SU-DHL-6 (cell line): Measurements from ENCODE around the gene ATP13A1.
"Not testable (repeated sequence)": the region's sequence is repeated elsewhere in the genome, so short reads cannot be mapped to it uniquely, and the experiment has no call there.

Source experiments
- H2AFZ ChIP-seq: fragments of 200-600 bp; sonication (generic); 2 replicates; pipeline ENCODE4 v1.6.1; 2014; ENCODE audit warnings: low read depth, mild to moderate bottlenecking, moderate library complexity, mixed read lengths, antibody characterized with exemption, low read length; ENCODE audit not compliant: severe bottlenecking
- H3F3A ChIP-seq: fragments of 200-600 bp; shearing (Covaris generic); 2 replicates; pipeline ENCODE4 v1.6.0; 2016; ENCODE audit warnings: antibody characterized with exemption, mild to moderate bottlenecking; ENCODE audit not compliant: insufficient read depth
- H3K27ac ChIP-seq: fragments of 200-600 bp; sonication (generic); 2 replicates; pipeline ENCODE4 v1.5.1; 2016; ENCODE audit warnings: low read depth, mild to moderate bottlenecking, low read length, moderate library complexity, mixed read lengths
- H3K27me3 ChIP-seq: fragments of 200-600 bp; sonication (generic), shearing (Covaris generic); 2 replicates; pipeline ENCODE4 v1.6.0; 2014; ENCODE audit warnings: mild to moderate bottlenecking, low read length
- H3K36me3 ChIP-seq: fragments of 200-600 bp; sonication (generic); 2 replicates; pipeline ENCODE4 v1.6.1; 2014; ENCODE audit warnings: mild to moderate bottlenecking, low read length, mixed read lengths
- H3K4me2 ChIP-seq: fragments of 300-600, 200-600 bp; shearing (Covaris generic), sonication (generic); 2 replicates; pipeline ENCODE4 v1.6.0; 2014; ENCODE audit warnings: low read length, low read depth, mild to moderate bottlenecking; ENCODE audit not compliant: poor library complexity, severe bottlenecking
- H3K4me3 ChIP-seq: fragments of 200-600 bp; sonication (generic); 2 replicates; pipeline ENCODE4 v1.5.1; 2014; ENCODE audit warnings: antibody characterized with exemption, low read length, mild to moderate bottlenecking, mixed read lengths; ENCODE audit not compliant: insufficient read depth, poor library complexity, severe bottlenecking
- H3K79me2 ChIP-seq: fragments of 200-600 bp; sonication (generic); 2 replicates; pipeline ENCODE4 v1.6.1; 2014; ENCODE audit warnings: mild to moderate bottlenecking, low read length, moderate library complexity; ENCODE audit not compliant: insufficient read depth
- H3K9ac ChIP-seq: fragments of 200-600 bp; sonication (generic); 2 replicates; pipeline ENCODE4 v1.7.0; 2014; ENCODE audit warnings: mild to moderate bottlenecking, low read length
- H3K9me2 ChIP-seq: fragments of 200-600 bp; sonication (generic); replicated peaks from 2 replicates; pipeline ENCODE4 v1.6.1; 2014; ENCODE audit warnings: low read length; ENCODE audit not compliant: insufficient read depth
- H3K9me3 ChIP-seq: fragments of 200-600 bp; sonication (generic); 2 replicates; pipeline ENCODE4 v1.6.1; 2014; ENCODE audit warnings: low read length, mixed read lengths; ENCODE audit not compliant: insufficient read depth
- H4K20me1 ChIP-seq: fragments of 200-600 bp; sonication (generic); 2 replicates; pipeline ENCODE4 v1.6.1; 2014; ENCODE audit warnings: low read depth, mild to moderate bottlenecking, antibody characterized with exemption, low read length, moderate library complexity, mixed read lengths
- CTCF ChIP-seq: fragments of 200-600 bp; sonication (generic); IDR thresholded peaks from one replicate; pipeline ENCODE4 v1.5.1; 2017; ENCODE audit warnings: antibody characterized with exemption, mild to moderate bottlenecking, low read length, moderate library complexity; ENCODE audit not compliant: insufficient read depth, poor library complexity, severe bottlenecking
- EZH2phosphoT487 ChIP-seq: fragments of 200-600 bp; sonication (generic), shearing (Covaris generic); conservative IDR thresholded peaks from 2 replicates; pipeline ENCODE4 v1.6.1; 2018; ENCODE audit warnings: mild to moderate bottlenecking, antibody characterized with exemption, low read length, moderate library complexity, mixed read lengths

ATP13A1 gene

GRCh38 chr19:19710506-19710905 lies 47.0 kb upstream of the ATP13A1 start:
- H3K27me3 ChIP-seq: no peaks in the 10 kb centered on the region
- H3K9ac ChIP-seq: no peak overlapping the region
- H3K4me3 ChIP-seq: no peak overlapping the region
- peaks cover 68% of the 10 kb centered on the region for H3K9me3 ChIP-seq
- no peak overlapping the region for H3K4me2 ChIP-seq
- H3K79me2 ChIP-seq: peaks cover 6% of the 10 kb centered on the region; the same call in 1 of the 2 replicates
- H3K9me2 ChIP-seq: no peaks in the 10 kb centered on the region
- H2AFZ ChIP-seq: no peak overlapping the region
- no peak overlapping the region for H3K27ac ChIP-seq
- H4K20me1 ChIP-seq: no peaks in the 10 kb centered on the region
- TF ChIP-seq EZH2phosphoT487: no peak
- TF ChIP-seq CTCF: no peak
- peaks cover 13% of the 10 kb centered on the region; the same call in 1 of the 2 replicates for H3F3A ChIP-seq
- peaks cover 59% of the 10 kb centered on the region for H3K36me3 ChIP-seq

- no peaks in the 10 kb centered on the region for H3F3A ChIP-seq
- H3K27me3 ChIP-seq: no peaks in the 10 kb centered on the region
- peaks cover 16% of the 10 kb centered on the region; the same call in 1 of the 2 replicates for H3K9me3 ChIP-seq
- TF ChIP-seq EZH2phosphoT487 (no peak), CTCF (no peak)
- H2AFZ ChIP-seq: no peak overlapping the region
- H4K20me1 ChIP-seq: no peaks in the 10 kb centered on the region
- no peak overlapping the region for H3K27ac ChIP-seq
- no peaks in the 10 kb centered on the region for H3K79me2 ChIP-seq
- no peak overlapping the region for H3K4me3 ChIP-seq
- H3K9ac ChIP-seq: no peak overlapping the region
- H3K36me3 ChIP-seq: peaks cover 7% of the 10 kb centered on the region
- H3K4me2 ChIP-seq: no peak overlapping the region
- H3K9me2 ChIP-seq: no peaks in the 10 kb centered on the region
Measured at GRCh38 chr19:19704836-19705235, 41.4 kb upstream of the ATP13A1 start.

DNA sequence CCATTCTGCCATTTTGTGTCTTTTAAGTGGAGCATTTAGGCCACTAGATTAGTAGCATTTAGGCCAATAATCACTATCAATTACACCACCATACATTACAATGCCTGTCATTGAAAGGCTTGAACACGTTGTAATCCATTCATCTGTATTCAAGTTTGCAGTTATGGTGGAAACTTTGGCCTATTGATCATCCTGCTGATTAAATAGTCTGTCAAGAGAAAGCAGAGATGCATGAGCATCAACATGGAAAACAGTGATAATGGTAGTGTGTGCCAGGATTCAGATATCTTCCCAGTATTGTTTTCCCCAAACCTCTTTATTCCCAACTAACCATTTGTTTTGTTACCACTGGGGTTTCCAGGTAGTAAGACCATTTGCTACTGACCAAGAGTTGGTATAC lies 37.0 kb upstream of the ATP13A1 start:
- not testable (repeated sequence) for H3K9ac ChIP-seq, H3K36me3 ChIP-seq, H3K9me3 ChIP-seq

DNA sequence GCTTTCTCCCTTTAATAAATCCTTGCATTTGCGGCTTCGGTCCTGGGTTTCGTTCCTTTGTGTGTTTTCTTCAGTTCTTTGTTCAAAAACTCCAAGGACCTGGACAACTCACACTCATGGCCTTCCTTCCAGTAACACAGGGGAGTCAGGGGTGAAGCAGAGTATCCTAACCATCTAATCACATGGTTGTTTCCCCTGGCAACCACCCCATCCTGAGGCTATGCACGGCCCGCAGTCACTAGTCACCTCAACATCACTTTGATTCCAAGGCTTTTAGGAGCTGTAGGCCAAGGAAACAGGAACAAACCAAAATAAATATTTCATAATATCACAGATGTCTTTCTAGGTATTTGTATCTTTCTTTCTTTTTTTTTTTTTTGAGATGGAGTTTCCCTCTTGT lies 34.1 kb upstream of the ATP13A1 start:
- H3K27ac ChIP-seq: no peak overlapping the region
- H2AFZ ChIP-seq: no peak overlapping the region
- H3K4me3 ChIP-seq: no peak overlapping the region
- H3F3A ChIP-seq: no peaks in the 10 kb centered on the region
- no peak overlapping the region for H3K4me2 ChIP-seq
- H3K9me2 ChIP-seq: no peaks in the 10 kb centered on the region
- H3K9ac ChIP-seq: no peak overlapping the region
- H3K36me3 ChIP-seq: no peaks in the 10 kb centered on the region
- TF ChIP-seq EZH2phosphoT487 (no peak), CTCF (no peak)
- H4K20me1 ChIP-seq: no peaks in the 10 kb centered on the region
- H3K27me3 ChIP-seq: no peaks in the 10 kb centered on the region
- no peaks in the 10 kb centered on the region for H3K79me2 ChIP-seq
- H3K9me3 ChIP-seq: no peaks in the 10 kb centered on the region

More for the DNA sequence above, 37.0 kb upstream of the ATP13A1 start:
- H3K9me2 ChIP-seq, H3K4me2 ChIP-seq, H3K27ac ChIP-seq, H3K27me3 ChIP-seq, H3F3A ChIP-seq, H4K20me1 ChIP-seq, H2AFZ ChIP-seq, H3K4me3 ChIP-seq, H3K79me2 ChIP-seq: not testable (repeated sequence)
